ENCODE data around the gene LIMS2.

DNA sequence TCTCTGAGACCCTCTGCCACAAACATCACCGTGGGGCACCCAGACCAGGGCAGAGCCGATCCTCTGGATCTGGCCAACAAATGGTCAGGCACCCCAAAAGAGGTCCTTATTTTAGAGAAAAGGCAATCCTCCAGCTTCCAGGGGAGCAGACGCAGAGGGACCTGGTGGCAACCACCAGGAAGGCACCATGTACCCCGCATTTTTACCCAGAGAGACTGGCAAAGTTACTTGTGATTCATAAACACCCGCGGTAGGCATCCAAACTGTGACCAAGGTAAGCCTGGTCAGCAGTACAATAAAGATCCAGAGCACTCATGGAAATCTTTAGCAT lies 10.5 kb downstream of the LIMS2 start:
- TF ChIP-seq, protein P1, sequence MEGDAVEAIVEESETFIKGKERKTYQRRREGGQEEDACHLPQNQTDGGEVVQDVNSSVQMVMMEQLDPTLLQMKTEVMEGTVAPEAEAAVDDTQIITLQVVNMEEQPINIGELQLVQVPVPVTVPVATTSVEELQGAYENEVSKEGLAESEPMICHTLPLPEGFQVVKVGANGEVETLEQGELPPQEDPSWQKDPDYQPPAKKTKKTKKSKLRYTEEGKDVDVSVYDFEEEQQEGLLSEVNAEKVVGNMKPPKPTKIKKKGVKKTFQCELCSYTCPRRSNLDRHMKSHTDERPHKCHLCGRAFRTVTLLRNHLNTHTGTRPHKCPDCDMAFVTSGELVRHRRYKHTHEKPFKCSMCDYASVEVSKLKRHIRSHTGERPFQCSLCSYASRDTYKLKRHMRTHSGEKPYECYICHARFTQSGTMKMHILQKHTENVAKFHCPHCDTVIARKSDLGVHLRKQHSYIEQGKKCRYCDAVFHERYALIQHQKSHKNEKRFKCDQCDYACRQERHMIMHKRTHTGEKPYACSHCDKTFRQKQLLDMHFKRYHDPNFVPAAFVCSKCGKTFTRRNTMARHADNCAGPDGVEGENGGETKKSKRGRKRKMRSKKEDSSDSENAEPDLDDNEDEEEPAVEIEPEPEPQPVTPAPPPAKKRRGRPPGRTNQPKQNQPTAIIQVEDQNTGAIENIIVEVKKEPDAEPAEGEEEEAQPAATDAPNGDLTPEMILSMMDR (IDR thresholded peaks at IDR 0.05) = no peak
- TF ChIP-seq ZFX (IDR thresholded peaks at IDR 0.05; ENCODE audit: borderline replicate concordance) = no peak
